Spleen (tissue), 11 donors: ENCODE results near the gene PAPOLB. TPM values are rescaled to one million over a fixed set of nuclear protein-coding genes. Genes with fewer than 3 reads are reported as not detected.

Source experiments
- DNase-seq: peaks from one replicate; pipeline ENCODE4 v3.0.0-alpha.2; 2020
- H3K27ac ChIP-seq, 8 donors: fragments of 200-600 bp; sonication (generic) in 7 of 8; 1 replicate in 4 of 8; 2 replicates in 4 of 8; pipeline versions ENCODE4 v1.5.0 to v1.8.0; 2016 to 2021; ENCODE audit warnings: inconsistent platforms in 4 of 8, mild to moderate bottlenecking in 4 of 8, moderate library complexity in 1 of 8
- H3K27me3 ChIP-seq, 7 donors: fragments of 200-600 bp; sonication (generic) in 6 of 7; replicated peaks in 1 of 7; 1 replicate in 4 of 7; 2 replicates in 3 of 7; pipeline versions ENCODE4 v1.5.0 to v1.8.0; 2016 to 2021; ENCODE audit warnings: inconsistent platforms in 3 of 7, mild to moderate bottlenecking in 1 of 7
- H3K36me3 ChIP-seq, 6 donors: fragments of 200-600 bp; sonication (generic) in 5 of 6; 1 replicate in 4 of 6; 2 replicates in 2 of 6; pipeline versions ENCODE4 v1.5.0 to v1.8.0; 2016 to 2021; ENCODE audit warnings: inconsistent platforms in 2 of 6
- H3K4me1 ChIP-seq, 6 donors: fragments of 200-600 bp; sonication (generic) in 5 of 6; 1 replicate in 3 of 6; 2 replicates in 3 of 6; pipeline versions ENCODE4 v1.5.0 to v1.8.0; 2016 to 2021; ENCODE audit warnings: inconsistent platforms in 3 of 6
- H3K4me3 ChIP-seq, 8 donors: fragments of 200-600 bp; sonication (generic) in 7 of 8; 1 replicate in 4 of 8; 2 replicates in 4 of 8; pipeline versions ENCODE4 v1.5.0 to v1.8.0; 2016 to 2021; ENCODE audit warnings: inconsistent platforms in 4 of 8, mild to moderate bottlenecking in 4 of 8, moderate library complexity in 2 of 8
- H3K9me3 ChIP-seq, 8 donors: fragments of 200-600 bp; sonication (generic) in 7 of 8; 1 replicate in 4 of 8; 2 replicates in 4 of 8; pipeline versions ENCODE4 v1.5.0 to v1.8.0; 2016 to 2021; ENCODE audit warnings: inconsistent platforms in 4 of 8
- POLR2A ChIP-seq, 3 donors: fragments of 450-650 bp; IDR thresholded peaks; one replicate each; pipeline ENCODE4 v1.5.1; 2017; ENCODE audit warnings: antibody characterized with exemption in 3 of 3, mild to moderate bottlenecking in 1 of 3
- POLR2AphosphoS5 ChIP-seq, 3 donors: sonication (generic); formaldehyde crosslinking; IDR thresholded peaks; one replicate each; pipeline ENCODE4 v1.5.1; 2017; ENCODE audit warnings: antibody characterized with exemption in 3 of 3
- WGBS, 5 donors: extraction: QIAGEN DNeasy Blood & Tissue Kit in 3 of 5; methylation state at CpG; one replicate each; pipeline versions ENCODE4 v1.1.5 to v1.1.7; 2013 to 2018; 5-methylcytosine and 5-hydroxymethylcytosine counted together
- intact Hi-C: fragments of 100-400 bp; cut with DNase I; formaldehyde crosslinking; loops from one replicate; pipeline ENCODE4 v1.15.0; 2023; ENCODE audit warnings: low total_unique reads
- polyA plus RNA-seq, 3 donors: library from polyadenylated mRNA; stranded (reverse); fragments of 200-250 nt; gene quantifications; one replicate each; pipeline ENCODE4 v1.2.1, GENCODE V29; 2013
- total RNA-seq, 7 donors: library from RNA; depleted of rRNA in 3 of 7; stranded (reverse); fragments of >200 nt in 3 of 7; fragmentation: NEBNext Ultra II Directional in 4 of 7; extraction: Animal tissue kit (Norgen Biotek cat#: 25700) in 4 of 7; gene quantifications; one replicate each; pipeline versions ENCODE4 v1.1.0 to v1.2.1, GENCODE V29; 2016 to 2021
- TF ChIP-seq, protein P1 (sequence below), 11 experiments: fragments of 200-600 bp in 7 of 11; fragments of 450-650 bp in 4 of 11; sonication (generic) in 4 of 11; IDR thresholded peaks in 8 of 11; conservative IDR thresholded peaks in 3 of 11; 1 replicate in 7 of 11; 2 replicates in 4 of 11; pipeline versions ENCODE4 v1.4.0 to v1.8.0; 2016 to 2021; ENCODE audit warnings: antibody characterized with exemption in 11 of 11, inconsistent platforms in 4 of 11, mild to moderate bottlenecking in 1 of 11
- donor health status: healthy with polysubstance abuse.
- donor health status: DM: no; HTN: no; CAD: no; lungs with moderate emphysema.
- donor health status: DM: no; HTN: no; CAD: no.
- donor health status: Bipolar disorder and iron deficiency.
- donor health status: healthy.
- donor health status: DM: no; HTN: no; CAD: no.
- donor health status: DM: yes; HTN: yes; CAD: no.

Gene PAPOLB
- total and polyA plus RNA-seq, 10 donors: 0.15 to 0.34 (median 0.26) TPM; not detected in 7

- Histone ChIP-seq H3K27me3 (peaks cover 0 to 3% (median 0%) of the 10 kb centered on the region in 7 donors), H3K27ac (no peak overlapping the region), H3K36me3 (no peaks in the 10 kb centered on the region), H3K4me1 (no peaks in the 10 kb centered on the region), H3K4me3 (no peak overlapping the region), H3K9me3 (no peaks in the 10 kb centered on the region)
- TF ChIP-seq, protein P1, sequence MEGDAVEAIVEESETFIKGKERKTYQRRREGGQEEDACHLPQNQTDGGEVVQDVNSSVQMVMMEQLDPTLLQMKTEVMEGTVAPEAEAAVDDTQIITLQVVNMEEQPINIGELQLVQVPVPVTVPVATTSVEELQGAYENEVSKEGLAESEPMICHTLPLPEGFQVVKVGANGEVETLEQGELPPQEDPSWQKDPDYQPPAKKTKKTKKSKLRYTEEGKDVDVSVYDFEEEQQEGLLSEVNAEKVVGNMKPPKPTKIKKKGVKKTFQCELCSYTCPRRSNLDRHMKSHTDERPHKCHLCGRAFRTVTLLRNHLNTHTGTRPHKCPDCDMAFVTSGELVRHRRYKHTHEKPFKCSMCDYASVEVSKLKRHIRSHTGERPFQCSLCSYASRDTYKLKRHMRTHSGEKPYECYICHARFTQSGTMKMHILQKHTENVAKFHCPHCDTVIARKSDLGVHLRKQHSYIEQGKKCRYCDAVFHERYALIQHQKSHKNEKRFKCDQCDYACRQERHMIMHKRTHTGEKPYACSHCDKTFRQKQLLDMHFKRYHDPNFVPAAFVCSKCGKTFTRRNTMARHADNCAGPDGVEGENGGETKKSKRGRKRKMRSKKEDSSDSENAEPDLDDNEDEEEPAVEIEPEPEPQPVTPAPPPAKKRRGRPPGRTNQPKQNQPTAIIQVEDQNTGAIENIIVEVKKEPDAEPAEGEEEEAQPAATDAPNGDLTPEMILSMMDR (IDR thresholded peaks at IDR 0.05 in 8 of 11, conservative IDR thresholded peaks at IDR 0.05 in 3 of 11): no peak
- TF ChIP-seq POLR2AphosphoS5 (IDR thresholded peaks at IDR 0.05): no peak
- no peak for TF ChIP-seq POLR2A (IDR thresholded peaks at IDR 0.05)
- intact Hi-C loops: no loop called here
- no peak for DNase-seq
- 83 to 92% (median 87%) methylated on average over 17 of the region's 17 CpGs for WGBS, 5 donors
These were observed 29.9 kb downstream of the PAPOLB start for GRCh38 chr7:4831723-4832495.

DNA sequence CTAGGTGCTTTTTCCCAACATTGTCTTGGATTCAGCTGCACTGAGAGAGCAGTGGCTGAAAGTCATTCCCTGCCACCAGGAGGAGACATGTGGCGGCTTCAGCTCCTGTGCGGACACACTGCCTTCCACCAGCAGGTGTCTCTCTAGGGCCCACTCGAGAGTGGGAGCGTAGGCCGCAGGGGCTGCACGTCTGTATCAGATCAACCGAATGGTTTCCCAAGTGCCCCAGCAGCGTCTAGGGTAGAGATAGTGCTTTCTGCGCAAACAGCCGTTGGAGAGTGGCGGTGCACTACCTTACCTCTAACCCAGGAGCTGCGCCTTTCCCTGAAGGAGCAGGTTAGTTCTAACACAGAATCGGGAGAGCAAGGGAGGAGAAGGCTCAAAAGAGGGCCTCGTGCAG lies 31.7 kb downstream of the PAPOLB start:
- H3K4me3 ChIP-seq: no peak overlapping the region
- TF ChIP-seq, protein P1 (IDR thresholded peaks at IDR 0.05 in 8 of 11, conservative IDR thresholded peaks at IDR 0.05 in 3 of 11): peak; percentile 44 to 87 (median 71)
- TF ChIP-seq POLR2AphosphoS5 (IDR thresholded peaks at IDR 0.05): peak in 1 of 3 donors; percentile 57
- no peak for TF ChIP-seq POLR2A (IDR thresholded peaks at IDR 0.05)
- H3K27ac ChIP-seq: no peak overlapping the region
- no peaks in the 10 kb centered on the region for H3K4me1 ChIP-seq
- H3K27me3 ChIP-seq: peaks cover 0 to 2% (median 0%) of the 10 kb centered on the region in 7 donors
- H3K36me3 ChIP-seq: no peaks in the 10 kb centered on the region
- no peaks in the 10 kb centered on the region for H3K9me3 ChIP-seq
- WGBS, 5 donors: 35 to 50% (median 40%) methylated on average over 14 of the region's 14 CpGs
- intact Hi-C loops: no loop called here
- DNase-seq: no peak

DNA sequence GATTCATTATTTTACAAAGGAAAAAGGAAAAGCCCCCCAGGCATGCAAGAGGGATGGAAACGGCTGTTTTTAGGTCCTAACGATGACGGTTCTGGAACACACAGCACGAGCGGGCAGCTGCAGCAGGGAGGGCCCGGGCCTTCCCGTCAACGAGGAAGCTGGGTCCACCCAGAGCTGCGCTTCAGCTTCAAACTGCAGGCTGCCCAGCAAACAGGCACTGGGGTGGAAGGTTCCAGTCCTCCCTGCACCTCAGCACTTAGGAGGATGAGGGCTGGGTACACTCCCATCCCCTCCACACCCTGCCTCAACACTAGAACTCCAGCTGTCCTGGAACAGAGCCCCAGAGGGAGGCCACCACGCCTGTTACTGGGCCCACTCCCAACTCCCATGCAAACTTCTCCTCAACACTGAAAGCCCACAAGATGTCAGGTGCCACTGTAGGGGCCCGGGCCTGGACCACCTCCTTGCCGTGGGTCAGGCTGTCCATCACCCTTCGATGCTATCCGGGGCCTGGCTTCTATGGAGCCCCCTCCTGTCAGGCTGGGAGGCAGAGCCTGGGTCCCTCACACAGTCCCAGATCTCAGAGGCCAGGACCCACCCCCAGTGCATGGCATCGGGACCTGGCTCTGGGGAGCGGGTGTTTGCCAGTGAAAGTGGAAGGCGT lies 33.0 kb downstream of the PAPOLB start:
- no peak for TF ChIP-seq POLR2AphosphoS5 (IDR thresholded peaks at IDR 0.05)
- no peak for TF ChIP-seq POLR2A (IDR thresholded peaks at IDR 0.05)
- TF ChIP-seq, protein P1 (IDR thresholded peaks at IDR 0.05 in 8 of 11, conservative IDR thresholded peaks at IDR 0.05 in 3 of 11): no peak
- DNase-seq: no peak
- 81 to 91% (median 84%) methylated on average over 14 to 17 of the region's 17 CpGs for WGBS, 5 donors
- intact Hi-C loops: no loop called here
- Histone ChIP-seq H3K36me3 (no peaks in the 10 kb centered on the region), H3K4me1 (no peaks in the 10 kb centered on the region), H3K9me3 (no peaks in the 10 kb centered on the region), H3K27me3 (peaks cover 0 to 13% (median 0%) of the 10 kb centered on the region in 7 donors), H3K27ac (no peak overlapping the region), H3K4me3 (no peak overlapping the region)

- Histone ChIP-seq H3K9me3 (no peaks in the 10 kb centered on the region), H3K27me3 (peaks cover 0 to 38% (median 0%) of the 10 kb centered on the region in 7 donors), H3K36me3 (no peaks in the 10 kb centered on the region), H3K27ac (no peak overlapping the region), H3K4me1 (peaks cover 0 to 9% (median 0%) of the 10 kb centered on the region in 6 donors), H3K4me3 (no peak overlapping the region)
- intact Hi-C loops: no loop called here
- DNase-seq: peak; percentile 60
- TF ChIP-seq, protein P1 (IDR thresholded peaks at IDR 0.05 in 8 of 11, conservative IDR thresholded peaks at IDR 0.05 in 3 of 11): no peak
- TF ChIP-seq POLR2A (IDR thresholded peaks at IDR 0.05) (no peak), POLR2AphosphoS5 (IDR thresholded peaks at IDR 0.05) (no peak)
- 89 to 94% (median 90%) methylated on average over 13 to 15 of the region's 15 CpGs for WGBS, 5 donors
These were observed 36.7 kb downstream of the PAPOLB start for GRCh38 chr7:4825081-4825480.
